Liver (tissue), 3 donors: Measurements from ENCODE around the gene THBS2.

ENCODE experiments used
- EGR1 ChIP-seq, 2 donors: IDR thresholded peaks; 2 replicates each; pipeline ENCODE4 v1.6.1; 2016 to 2018; ENCODE audit warnings: antibody characterized with exemption in 2 of 2, low read depth in 2 of 2
- JUND ChIP-seq, 2 donors: IDR thresholded peaks; 2 replicates each; pipeline ENCODE4 v1.6.1; 2016; ENCODE audit warnings: antibody characterized with exemption in 2 of 2
- RAD21 ChIP-seq, 2 donors: IDR thresholded peaks; 2 replicates each; pipeline ENCODE4 v1.6.1; 2016; ENCODE audit warnings: antibody characterized with exemption in 2 of 2, mild to moderate bottlenecking in 2 of 2
- SP1 ChIP-seq: IDR thresholded peaks from 2 replicates; pipeline ENCODE4 v1.6.1; 2018; ENCODE audit warnings: antibody characterized with exemption, mild to moderate bottlenecking
- TAF1 ChIP-seq: conservative IDR thresholded peaks from 2 replicates; pipeline ENCODE4 v1.6.1; 2016; ENCODE audit warnings: antibody characterized with exemption, mild to moderate bottlenecking
- YY1 ChIP-seq: IDR thresholded peaks from 2 replicates; pipeline ENCODE4 v1.6.1; 2016; ENCODE audit warnings: antibody characterized with exemption, mild to moderate bottlenecking
- TF ChIP-seq, protein P1 (sequence below): fragments of 150-350 bp; IDR thresholded peaks from 2 replicates; pipeline ENCODE4 v1.5.1; 2017; ENCODE audit warnings: improper control_type of control experiment, low read depth, low read length; ENCODE audit not compliant: missing input control
- TF ChIP-seq, protein P2 (sequence below): IDR thresholded peaks from 2 replicates; pipeline ENCODE4 v1.6.1; 2016; ENCODE audit warnings: antibody characterized with exemption, mild to moderate bottlenecking
- TF ChIP-seq, protein P3 (sequence below): IDR thresholded peaks from 2 replicates; pipeline ENCODE4 v1.6.1; 2016; ENCODE audit warnings: antibody characterized with exemption
- TF ChIP-seq, protein P4 (sequence below): IDR thresholded peaks from 2 replicates; pipeline ENCODE4 v1.6.1; 2016; ENCODE audit warnings: antibody characterized with exemption
- donor health status: healthy.
- donor health status: healthy.

DNA sequence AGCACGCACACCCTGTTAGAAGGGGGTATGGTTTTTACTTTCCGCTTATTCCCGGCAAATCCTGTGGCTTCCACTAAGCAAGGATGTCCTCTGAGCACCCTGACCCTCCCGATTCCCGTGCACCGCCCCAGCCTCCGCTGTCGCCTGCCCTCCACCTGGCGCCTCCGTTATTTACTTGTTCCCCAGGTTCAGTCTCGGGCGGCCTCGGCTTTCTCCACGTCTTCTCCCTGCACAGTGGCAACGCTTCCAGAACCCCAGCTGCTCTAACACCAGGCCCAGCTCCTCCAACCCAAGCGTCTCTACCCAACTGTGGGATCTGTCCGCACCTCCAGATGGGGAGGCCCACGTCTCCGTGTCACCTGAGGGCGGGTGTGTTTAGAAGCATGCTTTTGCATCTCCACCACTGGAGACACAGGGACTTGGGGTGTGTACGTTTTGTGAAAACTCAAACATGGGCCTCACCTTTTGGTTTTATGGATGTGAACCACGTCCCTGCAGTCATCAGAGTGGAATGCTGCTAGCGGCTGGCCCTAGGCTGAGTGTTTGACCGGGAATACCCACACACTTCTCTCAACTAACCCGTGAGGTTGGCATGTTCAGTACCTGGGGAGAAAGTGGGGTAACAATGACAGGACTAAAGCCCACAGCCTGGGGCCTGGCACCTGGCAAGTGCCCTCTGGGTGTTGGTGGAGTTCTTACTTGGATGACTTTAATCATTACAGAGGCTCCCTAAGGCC lies 79.9 kb downstream of the THBS2 start:
- TF ChIP-seq, protein P1, sequence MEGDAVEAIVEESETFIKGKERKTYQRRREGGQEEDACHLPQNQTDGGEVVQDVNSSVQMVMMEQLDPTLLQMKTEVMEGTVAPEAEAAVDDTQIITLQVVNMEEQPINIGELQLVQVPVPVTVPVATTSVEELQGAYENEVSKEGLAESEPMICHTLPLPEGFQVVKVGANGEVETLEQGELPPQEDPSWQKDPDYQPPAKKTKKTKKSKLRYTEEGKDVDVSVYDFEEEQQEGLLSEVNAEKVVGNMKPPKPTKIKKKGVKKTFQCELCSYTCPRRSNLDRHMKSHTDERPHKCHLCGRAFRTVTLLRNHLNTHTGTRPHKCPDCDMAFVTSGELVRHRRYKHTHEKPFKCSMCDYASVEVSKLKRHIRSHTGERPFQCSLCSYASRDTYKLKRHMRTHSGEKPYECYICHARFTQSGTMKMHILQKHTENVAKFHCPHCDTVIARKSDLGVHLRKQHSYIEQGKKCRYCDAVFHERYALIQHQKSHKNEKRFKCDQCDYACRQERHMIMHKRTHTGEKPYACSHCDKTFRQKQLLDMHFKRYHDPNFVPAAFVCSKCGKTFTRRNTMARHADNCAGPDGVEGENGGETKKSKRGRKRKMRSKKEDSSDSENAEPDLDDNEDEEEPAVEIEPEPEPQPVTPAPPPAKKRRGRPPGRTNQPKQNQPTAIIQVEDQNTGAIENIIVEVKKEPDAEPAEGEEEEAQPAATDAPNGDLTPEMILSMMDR: no peak
- no peak for TF ChIP-seq RAD21 (IDR thresholded peaks at IDR 0.05)
- TF ChIP-seq YY1: no peak
- no peak for TF ChIP-seq EGR1 (IDR thresholded peaks at IDR 0.05; ENCODE audit: low read depth in 2 of 2)
- no peak for TF ChIP-seq TAF1
- TF ChIP-seq JUND (IDR thresholded peaks at IDR 0.05): no peak
- TF ChIP-seq, protein P2, sequence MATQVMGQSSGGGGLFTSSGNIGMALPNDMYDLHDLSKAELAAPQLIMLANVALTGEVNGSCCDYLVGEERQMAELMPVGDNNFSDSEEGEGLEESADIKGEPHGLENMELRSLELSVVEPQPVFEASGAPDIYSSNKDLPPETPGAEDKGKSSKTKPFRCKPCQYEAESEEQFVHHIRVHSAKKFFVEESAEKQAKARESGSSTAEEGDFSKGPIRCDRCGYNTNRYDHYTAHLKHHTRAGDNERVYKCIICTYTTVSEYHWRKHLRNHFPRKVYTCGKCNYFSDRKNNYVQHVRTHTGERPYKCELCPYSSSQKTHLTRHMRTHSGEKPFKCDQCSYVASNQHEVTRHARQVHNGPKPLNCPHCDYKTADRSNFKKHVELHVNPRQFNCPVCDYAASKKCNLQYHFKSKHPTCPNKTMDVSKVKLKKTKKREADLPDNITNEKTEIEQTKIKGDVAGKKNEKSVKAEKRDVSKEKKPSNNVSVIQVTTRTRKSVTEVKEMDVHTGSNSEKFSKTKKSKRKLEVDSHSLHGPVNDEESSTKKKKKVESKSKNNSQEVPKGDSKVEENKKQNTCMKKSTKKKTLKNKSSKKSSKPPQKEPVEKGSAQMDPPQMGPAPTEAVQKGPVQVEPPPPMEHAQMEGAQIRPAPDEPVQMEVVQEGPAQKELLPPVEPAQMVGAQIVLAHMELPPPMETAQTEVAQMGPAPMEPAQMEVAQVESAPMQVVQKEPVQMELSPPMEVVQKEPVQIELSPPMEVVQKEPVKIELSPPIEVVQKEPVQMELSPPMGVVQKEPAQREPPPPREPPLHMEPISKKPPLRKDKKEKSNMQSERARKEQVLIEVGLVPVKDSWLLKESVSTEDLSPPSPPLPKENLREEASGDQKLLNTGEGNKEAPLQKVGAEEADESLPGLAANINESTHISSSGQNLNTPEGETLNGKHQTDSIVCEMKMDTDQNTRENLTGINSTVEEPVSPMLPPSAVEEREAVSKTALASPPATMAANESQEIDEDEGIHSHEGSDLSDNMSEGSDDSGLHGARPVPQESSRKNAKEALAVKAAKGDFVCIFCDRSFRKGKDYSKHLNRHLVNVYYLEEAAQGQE: no peak
- TF ChIP-seq, protein P3, sequence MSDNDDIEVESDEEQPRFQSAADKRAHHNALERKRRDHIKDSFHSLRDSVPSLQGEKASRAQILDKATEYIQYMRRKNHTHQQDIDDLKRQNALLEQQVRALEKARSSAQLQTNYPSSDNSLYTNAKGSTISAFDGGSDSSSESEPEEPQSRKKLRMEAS: no peak
- no peak for TF ChIP-seq SP1
- TF ChIP-seq, protein P4, sequence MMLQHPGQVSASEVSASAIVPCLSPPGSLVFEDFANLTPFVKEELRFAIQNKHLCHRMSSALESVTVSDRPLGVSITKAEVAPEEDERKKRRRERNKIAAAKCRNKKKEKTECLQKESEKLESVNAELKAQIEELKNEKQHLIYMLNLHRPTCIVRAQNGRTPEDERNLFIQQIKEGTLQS: no peak
